HFF-Myc (cell line): ENCODE data around the gene RAB10.
"Not testable (repeated sequence)": the region's sequence is repeated elsewhere in the genome, so short reads cannot be mapped to it uniquely, and the experiment has no call there.

Experiments
- DNase-seq: peaks from one replicate; pipeline ENCODE4 v3.0.0-alpha.2; 2011; ENCODE audit warnings: low read depth; ENCODE audit errors: extremely low read depth
- H3K4me3 ChIP-seq: replicated peaks from 2 replicates; pipeline ENCODE4 v1.5.1; 2011; ENCODE audit warnings: low read depth, mild to moderate bottlenecking, control low read depth, low read length
- CTCF ChIP-seq: IDR thresholded peaks from 2 replicates; pipeline ENCODE4 v1.5.1; 2012; ENCODE audit warnings: mild to moderate bottlenecking, low read depth, low read length, control low read depth; ENCODE audit errors: missing control alignments

The RAB10 gene

GRCh38 chr2:26157580-26157979 lies 123.7 kb downstream of the RAB10 start:
- DNase-seq = no peak
- TF ChIP-seq CTCF = no peak
- no peak overlapping the region for H3K4me3 ChIP-seq

DNA sequence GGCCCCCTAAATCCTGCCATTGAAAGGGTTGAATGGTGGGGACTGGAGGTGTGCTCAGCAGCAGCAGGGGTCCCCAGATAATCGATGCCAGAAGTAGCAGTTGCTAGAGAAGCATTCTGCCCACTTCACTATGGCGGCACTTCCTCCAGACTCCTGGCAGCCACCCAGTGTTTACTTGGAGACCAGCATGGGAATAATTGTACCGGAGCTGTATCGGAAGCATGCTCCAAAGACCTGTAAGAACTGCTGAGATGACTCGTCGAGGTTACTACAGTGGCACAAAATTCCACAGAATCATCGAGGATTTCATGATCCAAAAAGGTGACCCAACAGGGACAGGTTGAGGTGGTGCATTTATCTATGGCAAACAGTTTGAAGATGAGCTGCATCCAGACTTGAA lies 128.0 kb downstream of the RAB10 start:
- no peak for DNase-seq
- no peak for TF ChIP-seq CTCF
- no peak overlapping the region for H3K4me3 ChIP-seq

DNA sequence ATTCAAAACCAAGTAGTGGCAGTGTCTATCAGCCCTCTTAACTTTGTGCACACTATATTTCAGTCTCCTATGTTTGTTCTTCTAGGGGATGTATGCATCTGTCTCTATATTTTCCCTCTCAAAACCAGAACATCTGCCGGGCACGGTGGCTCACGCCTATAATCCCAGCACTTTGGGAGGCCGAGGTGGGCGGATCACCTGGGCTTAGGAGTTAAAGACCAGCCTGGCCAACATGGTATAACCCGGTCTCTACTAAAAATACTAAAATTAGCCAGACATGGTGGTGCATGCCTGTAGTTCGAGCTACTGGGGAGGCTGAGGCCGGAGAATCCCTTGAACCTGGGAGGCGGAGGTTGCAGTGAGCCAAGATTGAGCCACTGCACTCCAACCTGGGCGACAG lies 129.1 kb downstream of the RAB10 start:
- no peak for TF ChIP-seq CTCF
- no peak overlapping the region for H3K4me3 ChIP-seq
- no peak for DNase-seq

DNA sequence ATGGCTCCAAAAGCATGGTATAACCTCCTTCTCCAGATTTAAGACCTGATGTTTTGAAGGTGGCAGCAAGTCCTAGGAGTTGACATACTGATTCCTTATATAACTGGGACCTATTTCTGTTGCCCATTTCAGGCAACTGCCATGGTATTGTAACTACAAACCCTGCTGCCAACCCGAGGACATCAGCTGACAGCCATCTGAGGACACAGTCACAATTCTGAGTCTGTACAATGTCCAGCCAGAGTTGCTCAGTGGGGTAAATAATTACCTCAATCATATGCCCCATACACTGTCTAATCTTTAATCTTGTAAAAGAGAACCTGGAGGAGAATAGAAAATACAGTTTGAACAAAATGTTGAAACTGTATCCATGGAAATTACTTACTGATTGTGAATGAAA lies 130.3 kb downstream of the RAB10 start:
- no peak overlapping the region for H3K4me3 ChIP-seq
- no peak for TF ChIP-seq CTCF

DNA sequence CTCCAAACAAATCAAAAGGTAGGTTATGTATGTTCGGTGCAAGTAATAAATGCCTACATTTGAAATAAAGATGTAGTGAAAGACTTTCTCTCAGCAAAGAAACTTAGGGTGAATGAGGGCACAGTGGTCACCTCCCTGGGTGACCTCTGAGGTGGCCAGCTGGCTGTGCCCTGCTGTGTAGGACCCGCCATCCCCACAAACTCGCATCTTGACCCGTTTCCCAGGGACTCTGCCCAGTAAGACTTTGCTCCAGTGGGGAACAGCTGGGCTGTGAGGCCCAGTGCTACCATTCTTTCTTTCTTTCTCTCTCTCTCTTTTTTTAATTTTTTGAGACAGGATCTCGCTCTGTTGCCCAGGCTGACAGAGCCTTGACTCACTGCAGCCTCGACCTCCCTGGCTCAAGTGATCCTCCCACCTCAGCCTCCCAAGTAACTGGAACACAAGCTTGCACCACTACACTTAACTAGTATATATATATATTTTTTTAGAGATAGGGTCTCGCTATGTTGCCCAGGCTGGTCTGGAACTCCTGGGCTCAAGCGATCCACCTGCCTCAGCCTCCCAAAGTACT lies 130.8 kb downstream of the RAB10 start:
- no peak overlapping the region for H3K4me3 ChIP-seq
- no peak for TF ChIP-seq CTCF
- no peak for DNase-seq

More for the DNA sequence above, 130.3 kb downstream of the RAB10 start:
- DNase-seq = no peak

DNA sequence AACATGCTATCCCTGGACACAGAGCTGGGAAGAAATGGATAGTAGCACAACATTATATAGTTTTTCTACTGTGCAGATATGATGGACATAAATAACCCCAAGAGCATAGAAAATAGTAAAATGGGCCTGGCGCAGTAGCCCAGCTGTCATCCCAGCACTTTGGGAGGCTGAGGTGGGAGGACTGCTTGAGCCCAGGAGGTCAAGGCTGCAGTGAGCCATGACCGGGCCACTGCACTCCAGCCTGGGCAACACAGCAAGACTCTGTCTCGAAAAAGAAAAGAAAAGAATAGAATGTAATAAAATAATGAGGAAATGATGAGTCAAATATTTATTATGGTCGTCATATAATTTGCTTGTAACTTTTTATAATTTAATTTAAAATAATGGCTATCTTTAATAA lies 131.5 kb downstream of the RAB10 start:
- H3K4me3 ChIP-seq = no peak overlapping the region
- no peak for TF ChIP-seq CTCF
- no peak for DNase-seq

DNA sequence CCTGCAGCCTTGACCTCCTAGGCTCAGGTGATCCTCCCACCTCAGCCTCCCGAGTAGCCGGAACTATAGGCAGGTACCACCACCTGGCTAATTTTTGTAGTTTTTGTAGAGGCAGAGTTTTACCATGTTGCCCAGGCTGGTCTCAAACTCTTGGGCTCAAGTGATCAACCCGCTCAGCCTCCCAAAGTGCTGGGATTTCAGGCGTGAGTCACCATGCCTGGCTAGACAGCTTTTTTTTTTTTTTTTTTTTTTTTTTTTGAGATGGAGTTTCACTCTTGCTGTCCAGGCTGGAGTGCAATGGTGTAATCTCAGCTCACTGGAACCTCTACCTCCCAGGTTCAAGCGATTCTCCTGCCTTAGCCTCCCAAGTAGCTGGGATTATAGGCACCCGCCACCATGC lies 132.7 kb downstream of the RAB10 start:
- DNase-seq, H3K4me3 ChIP-seq: not testable (repeated sequence)
